Rectal smooth muscle tissue (tissue), 1 donor: Measurements from ENCODE around the gene AMZ1.
A peak's percentile ranks its signal among the peaks of the same experiment; 100 is the strongest.

ENCODE experiments used
- H3K27ac ChIP-seq: one replicate; pipeline ENCODE4 v1.7.0; 2013; ENCODE audit warnings: low read depth, low read length, inconsistent platforms
- H3K27me3 ChIP-seq: one replicate; pipeline ENCODE4 v1.7.0; 2013; ENCODE audit warnings: low read length; ENCODE audit not compliant: control insufficient read depth, insufficient read depth
- H3K36me3 ChIP-seq: one replicate; pipeline ENCODE4 v1.7.0; 2013; ENCODE audit warnings: low read length; ENCODE audit not compliant: control insufficient read depth, insufficient read depth
- H3K4me1 ChIP-seq: one replicate; pipeline ENCODE4 v1.7.0; 2013; ENCODE audit warnings: low read length; ENCODE audit not compliant: control insufficient read depth, insufficient read depth
- H3K4me3 ChIP-seq: one replicate; pipeline ENCODE4 v1.7.0; 2013; ENCODE audit warnings: low read length
- H3K9ac ChIP-seq: one replicate; pipeline ENCODE4 v1.7.0; 2013; ENCODE audit warnings: low read length

AMZ1 gene

GRCh38 chr7:2645274-2645868 is 42.6 kb upstream of the AMZ1 start:
- Histone ChIP-seq H3K4me3 (peak overlapping the region; percentile 2), H3K36me3 (no peaks in the 10 kb centered on the region), H3K27me3 (no peaks in the 10 kb centered on the region), H3K4me1 (peaks cover 9% of the 10 kb centered on the region), H3K27ac (no peak overlapping the region), H3K9ac (no peak overlapping the region)

- Histone ChIP-seq H3K27me3 (no peaks in the 10 kb centered on the region), H3K4me3 (no peak overlapping the region), H3K4me1 (peaks cover 3% of the 10 kb centered on the region), H3K27ac (no peak overlapping the region), H3K9ac (no peak overlapping the region), H3K36me3 (no peaks in the 10 kb centered on the region)
Observed at GRCh38 chr7:2646336-2646679, 41.7 kb upstream of the AMZ1 start.

GRCh38 chr7:2646680-2647571 is 41.1 kb upstream of the AMZ1 start:
- H3K27me3 ChIP-seq: no peaks in the 10 kb centered on the region
- H3K4me3 ChIP-seq: no peak overlapping the region
- H3K36me3 ChIP-seq: peaks cover 2% of the 10 kb centered on the region
- H3K4me1 ChIP-seq: peaks cover under 1% of the 10 kb centered on the region
- H3K27ac ChIP-seq: no peak overlapping the region
- no peak overlapping the region for H3K9ac ChIP-seq

GRCh38 chr7:2647594-2648172 is 40.3 kb upstream of the AMZ1 start:
- Histone ChIP-seq H3K4me3 (no peak overlapping the region), H3K36me3 (peaks cover 4% of the 10 kb centered on the region), H3K27me3 (no peaks in the 10 kb centered on the region), H3K27ac (no peak overlapping the region), H3K9ac (no peak overlapping the region), H3K4me1 (no peaks in the 10 kb centered on the region)

- Histone ChIP-seq H3K36me3 (peaks cover 4% of the 10 kb centered on the region), H3K27ac (no peak overlapping the region), H3K27me3 (no peaks in the 10 kb centered on the region), H3K4me1 (no peaks in the 10 kb centered on the region), H3K4me3 (no peak overlapping the region), H3K9ac (no peak overlapping the region)
Observed at GRCh38 chr7:2649139-2649838, 38.7 kb upstream of the AMZ1 start.

GRCh38 chr7:2649991-2650390 is 38.0 kb upstream of the AMZ1 start:
- Histone ChIP-seq H3K4me1 (no peaks in the 10 kb centered on the region), H3K9ac (no peak overlapping the region), H3K36me3 (peaks cover 4% of the 10 kb centered on the region), H3K4me3 (no peak overlapping the region), H3K27me3 (no peaks in the 10 kb centered on the region), H3K27ac (no peak overlapping the region)

GRCh38 chr7:2650451-2650850 is 37.6 kb upstream of the AMZ1 start:
- Histone ChIP-seq H3K27ac (no peak overlapping the region), H3K27me3 (no peaks in the 10 kb centered on the region), H3K4me3 (no peak overlapping the region), H3K36me3 (peaks cover 4% of the 10 kb centered on the region), H3K9ac (no peak overlapping the region), H3K4me1 (no peaks in the 10 kb centered on the region)

GRCh38 chr7:2651336-2651735 is 36.7 kb upstream of the AMZ1 start:
- Histone ChIP-seq H3K9ac (no peak overlapping the region), H3K4me1 (no peaks in the 10 kb centered on the region), H3K4me3 (no peak overlapping the region), H3K36me3 (peaks cover 4% of the 10 kb centered on the region), H3K27me3 (no peaks in the 10 kb centered on the region), H3K27ac (no peak overlapping the region)

GRCh38 chr7:2651847-2652735 is 35.9 kb upstream of the AMZ1 start:
- H3K36me3 ChIP-seq: peaks cover 4% of the 10 kb centered on the region
- H3K9ac ChIP-seq: no peak overlapping the region
- no peak overlapping the region for H3K4me3 ChIP-seq
- H3K27me3 ChIP-seq: no peaks in the 10 kb centered on the region
- H3K4me1 ChIP-seq: no peaks in the 10 kb centered on the region
- H3K27ac ChIP-seq: no peak overlapping the region

- no peak overlapping the region for H3K4me3 ChIP-seq
- H3K4me1 ChIP-seq: no peaks in the 10 kb centered on the region
- no peaks in the 10 kb centered on the region for H3K27me3 ChIP-seq
- no peak overlapping the region for H3K9ac ChIP-seq
- H3K27ac ChIP-seq: no peak overlapping the region
- peaks cover 4% of the 10 kb centered on the region for H3K36me3 ChIP-seq
Observed at GRCh38 chr7:2652736-2653060, 35.3 kb upstream of the AMZ1 start.

GRCh38 chr7:2654059-2654458 is 33.9 kb upstream of the AMZ1 start:
- Histone ChIP-seq H3K9ac (no peak overlapping the region), H3K27me3 (no peaks in the 10 kb centered on the region), H3K27ac (no peak overlapping the region), H3K36me3 (peaks cover 4% of the 10 kb centered on the region), H3K4me1 (no peaks in the 10 kb centered on the region), H3K4me3 (no peak overlapping the region)
